Loucy (cell line): ENCODE data around the gene MAP7D1.

Experiments
- EZH2phosphoT487 ChIP-seq: fragments of 200-600 bp; IDR thresholded peaks from 2 replicates; pipeline ENCODE4 v1.6.1; 2018; ENCODE audit warnings: antibody characterized with exemption, mild to moderate bottlenecking, moderate library complexity, borderline replicate concordance
- TF ChIP-seq, protein P1 (sequence below): fragments of 200-600 bp; sonication (generic); conservative IDR thresholded peaks from 2 replicates; pipeline ENCODE4 v1.5.1; 2014; ENCODE audit warnings: mild to moderate bottlenecking, antibody characterized with exemption, low read length

- TF ChIP-seq, protein P1, sequence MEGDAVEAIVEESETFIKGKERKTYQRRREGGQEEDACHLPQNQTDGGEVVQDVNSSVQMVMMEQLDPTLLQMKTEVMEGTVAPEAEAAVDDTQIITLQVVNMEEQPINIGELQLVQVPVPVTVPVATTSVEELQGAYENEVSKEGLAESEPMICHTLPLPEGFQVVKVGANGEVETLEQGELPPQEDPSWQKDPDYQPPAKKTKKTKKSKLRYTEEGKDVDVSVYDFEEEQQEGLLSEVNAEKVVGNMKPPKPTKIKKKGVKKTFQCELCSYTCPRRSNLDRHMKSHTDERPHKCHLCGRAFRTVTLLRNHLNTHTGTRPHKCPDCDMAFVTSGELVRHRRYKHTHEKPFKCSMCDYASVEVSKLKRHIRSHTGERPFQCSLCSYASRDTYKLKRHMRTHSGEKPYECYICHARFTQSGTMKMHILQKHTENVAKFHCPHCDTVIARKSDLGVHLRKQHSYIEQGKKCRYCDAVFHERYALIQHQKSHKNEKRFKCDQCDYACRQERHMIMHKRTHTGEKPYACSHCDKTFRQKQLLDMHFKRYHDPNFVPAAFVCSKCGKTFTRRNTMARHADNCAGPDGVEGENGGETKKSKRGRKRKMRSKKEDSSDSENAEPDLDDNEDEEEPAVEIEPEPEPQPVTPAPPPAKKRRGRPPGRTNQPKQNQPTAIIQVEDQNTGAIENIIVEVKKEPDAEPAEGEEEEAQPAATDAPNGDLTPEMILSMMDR = no peak
- no peak for TF ChIP-seq EZH2phosphoT487
Measured at GRCh38 chr1:36137776-36138175, 18.2 kb upstream of the MAP7D1 start.
